Naive thymus-derived CD8-positive, alpha-beta T cell (primary cell): ENCODE data around the gene SDR42E2. TPM values are rescaled to one million over a fixed set of nuclear protein-coding genes. Genes with fewer than 3 reads are reported as not detected.
"Not testable (repeated sequence)": the region's sequence is repeated elsewhere in the genome, so short reads cannot be mapped to it uniquely, and the experiment has no call there.

Source experiments
- ATAC-seq, 2 donors: fragments of 150-1000 bp; cut with Tn5 transposase in 1 of 2; sonication (Bioruptor Pico), chemical (Tn5 transposase) in 1 of 2; 1 replicate in 1 of 2; 2 replicates in 1 of 2; pipeline ENCODE4 v1.10.0; 2021; ENCODE audit warnings: mild to moderate bottlenecking in 2 of 2, moderate library complexity in 2 of 2
- POLR2A ChIA-PET: fragments of 350-600 bp; sonication (Branson Sonifier 250); formaldehyde crosslinking; loops from one replicate; lab custom pipeline; 2021; ENCODE audit warnings: antibody characterized with exemption; lab: Charles Lee
- DNase-seq, 10 donors: peaks; one replicate each; pipeline versions ENCODE4 v3.0.0 to v3.0.0-alpha.2; 2020 to 2022
- H3K27ac Mint-ChIP-seq, 10 donors: one replicate each; pipeline ENCODE4 v1.8.0; 2020 to 2022; ENCODE audit warnings: mild to moderate bottlenecking in 10 of 10, mixed read lengths in 10 of 10, moderate library complexity in 4 of 10, inconsistent platforms in 1 of 10
- H3K27me3 Mint-ChIP-seq, 5 donors: one replicate each; pipeline ENCODE4 v1.8.0; 2021 to 2022; ENCODE audit warnings: mixed read lengths in 5 of 5
- H3K36me3 Mint-ChIP-seq, 3 donors: one replicate each; pipeline ENCODE4 v1.8.0; 2020 to 2022; ENCODE audit warnings: mixed read lengths in 3 of 3, mild to moderate bottlenecking in 2 of 3, inconsistent platforms in 1 of 3
- H3K4me1 Mint-ChIP-seq, 4 donors: one replicate each; pipeline ENCODE4 v1.8.0; 2021 to 2022; ENCODE audit warnings: mixed read lengths in 4 of 4
- H3K4me3 Mint-ChIP-seq, 10 donors: one replicate each; pipeline ENCODE4 v1.8.0; 2020 to 2022; ENCODE audit warnings: mild to moderate bottlenecking in 10 of 10, mixed read lengths in 10 of 10, moderate library complexity in 6 of 10, inconsistent platforms in 1 of 10
- H3K9me3 Mint-ChIP-seq, 9 donors: one replicate each; pipeline ENCODE4 v1.8.0; 2020 to 2022; ENCODE audit warnings: mixed read lengths in 9 of 9, mild to moderate bottlenecking in 3 of 9, inconsistent platforms in 1 of 9, moderate library complexity in 1 of 9
- polyA plus RNA-seq, 3 donors: library from polyadenylated mRNA; unstranded; fragments of 300-500 nt; fragmentation: Illumina TruSeq; gene quantifications; one replicate each; pipeline ENCODE4 v1.2.3, GENCODE V29; 2021
- total RNA-seq, 8 experiments: library from RNA in 2 of 8; stranded (reverse) in 2 of 8; gene quantifications; one replicate each; pipeline ENCODE4 v1.2.3 and lab custom pipeline; 2021 to 2026

SDR42E2 gene
- total and polyA plus RNA-seq, 5 experiments from 2014 or later: 0.23 to 0.70 (median 0.45) TPM

DNA sequence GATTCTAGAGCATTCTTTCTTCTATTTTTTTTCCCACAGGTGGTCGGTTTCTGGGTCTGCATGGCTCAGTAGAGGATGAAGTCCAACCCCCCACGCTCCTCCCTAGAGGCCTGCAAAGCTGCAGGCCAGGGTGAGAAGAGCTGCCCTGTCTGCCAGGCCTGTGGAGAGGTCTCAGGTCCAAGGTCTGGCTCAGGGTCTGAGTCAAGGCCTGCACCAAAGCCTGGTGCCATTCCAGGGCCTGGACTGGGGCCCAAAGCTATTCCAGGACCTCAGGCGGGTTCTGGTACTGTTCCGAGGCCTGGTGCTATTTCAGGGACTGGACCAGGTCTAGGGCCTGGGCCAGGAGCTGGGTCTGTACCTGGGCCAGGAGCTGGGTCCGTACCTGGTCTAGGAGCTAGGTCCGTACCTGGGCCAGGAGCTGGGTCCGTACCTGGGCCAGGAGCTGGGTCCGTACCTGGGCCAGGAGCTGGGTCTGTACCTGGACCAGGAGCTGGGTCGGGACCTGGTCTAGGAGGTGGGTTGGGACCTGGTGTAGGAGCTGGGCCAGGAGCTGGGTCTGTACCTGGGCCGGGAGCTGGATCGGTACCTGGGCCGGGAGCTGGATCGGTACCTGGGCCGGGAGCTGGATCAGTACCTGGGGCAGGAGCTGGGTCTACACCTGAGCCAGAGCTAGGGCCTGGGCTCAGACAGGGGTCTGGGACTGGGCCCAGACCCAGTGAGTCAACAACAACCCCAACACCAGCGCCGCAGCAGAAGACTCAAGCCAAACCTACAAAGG is 3.4 kb downstream of the SDR42E2 start:
- H3K4me3 Mint-ChIP-seq: no peak overlapping the region
- peaks cover 3 to 9% (median 7%) of the 10 kb centered on the region in 4 donors for H3K4me1 Mint-ChIP-seq
- ATAC-seq (no peak), DNase-seq (no peak)
- H3K27ac Mint-ChIP-seq: peak overlapping the region in 1 of 10 donors; percentile 38
- peaks cover 5 to 12% (median 9%) of the 10 kb centered on the region in 5 donors for H3K27me3 Mint-ChIP-seq
- peaks cover 0 to 11% (median 0%) of the 10 kb centered on the region in 9 donors for H3K9me3 Mint-ChIP-seq
- H3K36me3 Mint-ChIP-seq: no peaks in the 10 kb centered on the region
- POLR2A ChIA-PET: no interaction called here

DNA sequence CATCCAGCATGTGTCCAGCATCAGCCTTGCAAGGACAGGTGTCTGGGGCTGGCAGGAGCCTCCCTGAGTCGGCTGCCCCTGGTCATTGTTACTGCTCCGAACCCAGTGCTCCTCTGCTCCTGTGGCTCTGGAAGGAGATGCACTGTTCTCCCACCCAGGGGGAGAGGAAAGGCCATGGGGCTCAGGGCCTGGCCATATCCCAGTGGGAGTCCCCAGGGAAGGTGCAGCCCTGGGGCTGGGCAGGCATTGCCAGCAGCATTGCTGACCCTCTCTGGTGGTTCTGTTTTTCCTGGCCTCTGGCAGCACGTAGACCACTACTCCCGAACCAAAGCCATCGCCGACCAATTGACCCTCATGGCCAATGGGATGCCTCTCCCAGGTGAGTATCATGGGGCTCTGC is 9.6 kb downstream of the SDR42E2 start:
- H3K4me1 Mint-ChIP-seq: peaks cover 0 to 6% (median under 1%) of the 10 kb centered on the region in 4 donors
- no peak overlapping the region for H3K27ac Mint-ChIP-seq
- no peaks in the 10 kb centered on the region for H3K36me3 Mint-ChIP-seq
- H3K9me3 Mint-ChIP-seq: no peaks in the 10 kb centered on the region
- POLR2A ChIA-PET: no interaction called here
- H3K27me3 Mint-ChIP-seq: no peaks in the 10 kb centered on the region
- H3K4me3 Mint-ChIP-seq: no peak overlapping the region
- ATAC-seq (no peak), DNase-seq (no peak)

DNA sequence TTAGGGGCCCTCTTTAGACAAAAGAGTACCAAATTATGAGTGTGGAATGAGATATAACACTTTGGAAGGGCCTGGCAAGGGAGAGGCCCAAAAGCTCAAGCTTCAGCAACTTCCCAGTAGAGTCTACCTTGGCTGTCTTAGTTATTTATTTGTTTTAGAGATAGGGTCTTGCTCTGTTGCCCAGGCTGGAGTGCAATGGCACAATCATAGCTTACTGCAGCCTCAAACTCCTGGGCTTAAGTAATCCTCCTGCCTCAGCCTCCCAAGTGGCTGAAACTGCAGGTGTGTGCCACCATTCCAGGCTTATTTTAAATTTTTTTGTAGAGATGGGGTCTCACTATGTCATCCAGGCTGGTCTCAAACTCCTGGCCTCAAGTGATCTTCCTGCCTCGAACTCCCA is 10.3 kb downstream of the SDR42E2 start:
- POLR2A ChIA-PET, H3K27me3 Mint-ChIP-seq, H3K36me3 Mint-ChIP-seq, H3K9me3 Mint-ChIP-seq, ATAC-seq, DNase-seq, H3K4me1 Mint-ChIP-seq, H3K4me3 Mint-ChIP-seq, H3K27ac Mint-ChIP-seq: not testable (repeated sequence)

DNA sequence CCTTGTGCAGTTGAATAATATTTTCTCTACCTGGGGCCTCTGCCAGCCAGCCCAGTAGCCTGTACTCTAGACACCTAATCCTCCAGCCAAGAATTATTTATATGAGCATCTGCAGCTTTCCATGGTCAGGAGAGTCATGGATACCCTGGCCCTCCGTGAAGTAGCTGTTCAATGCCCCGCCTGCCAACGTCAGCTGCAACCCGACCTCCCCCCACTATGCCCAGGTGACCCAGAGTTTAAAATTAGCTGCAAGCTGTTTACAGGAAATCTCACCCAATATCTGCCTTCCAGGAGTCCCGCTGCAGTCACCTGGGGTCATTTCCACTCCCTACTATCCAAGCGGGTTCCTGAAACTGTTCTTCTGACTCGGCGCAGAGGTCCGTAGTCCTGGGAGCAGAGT is 12.3 kb downstream of the SDR42E2 start:
- Mint-ChIP-seq H3K27me3 (no peaks in the 10 kb centered on the region), H3K36me3 (no peaks in the 10 kb centered on the region), H3K27ac (peak overlapping the region in 2 of 10 donors; percentile 11 to 22), H3K4me1 (peaks cover 0 to 6% (median 2%) of the 10 kb centered on the region in 4 donors), H3K9me3 (no peaks in the 10 kb centered on the region), H3K4me3 (no peak overlapping the region)
- DNase-seq (no peak), ATAC-seq (no peak)
- POLR2A ChIA-PET: interaction anchor here (0.7 kb wide), 1 partner anchor 8 kb away, joined by 3 read pairs; no protein-coding TSS in a partner anchor

DNA sequence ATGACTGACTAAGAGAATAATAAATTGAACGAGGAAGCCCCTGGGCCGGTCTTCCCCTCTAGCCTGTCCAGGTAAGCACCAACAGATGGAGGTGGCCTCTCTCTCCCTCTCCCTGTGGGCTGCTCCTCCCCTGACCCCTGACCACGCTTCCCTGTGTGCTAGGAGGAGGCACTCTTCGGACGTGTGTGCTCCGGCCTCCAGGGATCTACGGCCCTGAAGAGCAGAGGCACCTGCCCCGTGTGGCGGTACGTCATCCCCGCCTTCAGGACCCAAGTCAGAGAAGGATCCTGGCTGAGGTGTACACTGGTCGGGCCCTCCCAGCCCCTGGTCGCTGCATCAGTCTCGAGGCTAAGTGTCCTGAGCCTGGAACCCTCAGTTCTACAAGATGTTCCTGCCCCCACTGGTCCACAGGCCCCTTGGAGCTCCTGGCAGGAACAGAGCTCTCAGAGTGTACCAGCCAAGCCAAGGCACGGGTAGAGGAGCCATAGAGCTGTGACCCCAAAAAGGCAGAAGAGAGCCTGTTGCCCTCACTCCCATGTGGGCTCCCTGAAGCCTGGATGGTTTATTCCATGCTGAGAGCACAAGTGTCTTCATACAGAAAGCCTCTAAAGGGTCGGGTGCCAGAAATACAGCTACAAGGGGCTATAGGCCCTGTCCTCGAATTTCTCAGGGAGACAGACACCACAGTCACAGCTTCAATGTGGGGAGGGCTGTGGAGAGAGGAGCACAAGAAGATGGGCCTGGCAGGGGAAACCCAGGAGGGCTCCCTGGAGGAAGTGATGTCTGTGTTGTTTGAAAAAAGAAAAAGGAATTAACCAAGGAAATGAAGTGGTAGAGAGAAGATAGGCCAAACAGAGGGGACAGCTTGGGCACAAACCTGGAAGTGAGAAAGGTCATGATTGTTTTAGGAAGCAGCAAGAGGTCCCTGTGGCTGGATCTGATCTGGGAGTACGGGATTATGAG is 15.9 kb downstream of the SDR42E2 start:
- H3K4me1 Mint-ChIP-seq: peaks cover 0 to 6% (median 2%) of the 10 kb centered on the region in 4 donors

DNA sequence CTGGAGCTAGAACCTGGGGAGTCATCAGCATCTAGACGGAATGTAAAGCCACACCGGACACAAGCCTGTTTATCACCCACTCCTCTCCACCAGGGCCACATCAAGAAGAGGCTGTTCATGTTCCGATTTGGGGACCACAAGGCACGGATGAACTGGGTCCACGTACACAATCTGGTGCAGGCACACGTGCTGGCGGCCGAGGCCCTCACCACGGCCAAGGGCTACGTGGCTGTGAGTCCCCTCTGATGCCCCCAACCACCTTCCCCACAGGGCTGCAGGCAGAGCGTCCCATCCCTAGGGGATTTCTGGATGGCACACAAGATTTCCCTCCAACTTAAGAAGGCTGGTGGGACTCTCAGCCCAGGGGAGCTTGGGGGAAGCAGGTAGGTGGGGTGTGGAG is 19.1 kb downstream of the SDR42E2 start:
- DNase-seq (no peak), ATAC-seq (no peak)
- no peaks in the 10 kb centered on the region for H3K27me3 Mint-ChIP-seq
- peaks cover 0 to 4% (median 0%) of the 10 kb centered on the region in 3 donors for H3K36me3 Mint-ChIP-seq
- no peak overlapping the region for H3K4me3 Mint-ChIP-seq
- peaks cover 0 to 7% (median 1%) of the 10 kb centered on the region in 4 donors for H3K4me1 Mint-ChIP-seq
- peak overlapping the region in 2 of 10 donors; percentile 35 to 39 for H3K27ac Mint-ChIP-seq
- no peaks in the 10 kb centered on the region for H3K9me3 Mint-ChIP-seq
- POLR2A ChIA-PET: no interaction called here

More for the DNA sequence above, 15.9 kb downstream of the SDR42E2 start:
- Mint-ChIP-seq H3K4me3 (no peak overlapping the region), H3K27me3 (no peaks in the 10 kb centered on the region), H3K9me3 (no peaks in the 10 kb centered on the region), H3K27ac (peak overlapping the region in 3 of 10 donors; percentile 22 to 72 (median 55)), H3K36me3 (peaks cover 0 to 4% (median 0%) of the 10 kb centered on the region in 3 donors)
- POLR2A ChIA-PET: no interaction called here
- no peak for DNase-seq
- ATAC-seq: no peak

DNA sequence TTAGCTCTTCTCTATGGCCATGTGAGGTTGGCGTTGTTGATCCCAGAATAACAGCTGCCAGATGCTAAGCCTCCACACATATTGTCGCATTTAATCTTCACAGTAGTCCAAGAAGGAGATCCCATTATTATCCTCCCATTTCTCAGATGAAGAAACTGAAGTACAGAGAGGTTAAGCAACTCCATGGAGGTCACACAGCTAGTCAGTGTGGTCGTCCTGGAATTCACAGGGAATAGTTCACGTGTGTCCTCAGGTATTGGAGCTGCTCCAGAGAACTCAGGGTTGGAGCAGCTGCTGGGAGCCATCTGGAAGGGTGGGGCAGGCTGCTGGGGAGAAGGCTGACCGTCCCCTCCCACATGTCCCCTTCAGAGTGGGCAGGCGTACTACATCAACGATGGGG is 19.5 kb downstream of the SDR42E2 start:
- no peaks in the 10 kb centered on the region for H3K9me3 Mint-ChIP-seq
- no peaks in the 10 kb centered on the region for H3K27me3 Mint-ChIP-seq
- DNase-seq (no peak), ATAC-seq (no peak)
- H3K36me3 Mint-ChIP-seq: peaks cover 0 to 4% (median 0%) of the 10 kb centered on the region in 3 donors
- peaks cover 0 to 11% (median 1%) of the 10 kb centered on the region in 4 donors for H3K4me1 Mint-ChIP-seq
- H3K4me3 Mint-ChIP-seq: no peak overlapping the region
- POLR2A ChIA-PET: no interaction called here
- peak overlapping the region in 1 of 10 donors; percentile 35 for H3K27ac Mint-ChIP-seq

DNA sequence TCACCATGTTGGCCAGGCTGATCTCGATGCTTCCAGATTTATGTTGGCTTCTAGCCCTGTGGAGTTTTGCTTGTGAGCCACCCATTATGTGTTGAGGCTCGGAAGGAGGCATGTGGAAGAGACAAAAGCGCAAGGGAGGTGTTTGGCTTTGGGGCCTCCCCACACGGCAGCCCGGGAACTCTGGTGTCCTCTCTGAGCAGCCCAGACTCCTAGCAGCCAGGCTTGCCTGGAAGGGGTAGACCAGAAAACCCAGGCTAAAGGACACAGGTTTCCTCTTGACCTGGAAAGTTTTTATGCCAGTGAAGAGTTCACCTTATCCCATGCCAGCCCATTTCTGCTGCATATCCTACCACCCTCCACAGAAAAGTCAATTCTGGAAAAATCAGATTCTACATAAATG is 21.0 kb downstream of the SDR42E2 start:
- POLR2A ChIA-PET: interaction anchor here (0.5 kb wide), 1 partner anchor 8 kb away, joined by 3 read pairs; no protein-coding TSS in a partner anchor
- DNase-seq: no peak
- H3K36me3 Mint-ChIP-seq: peaks cover 0 to 4% (median 0%) of the 10 kb centered on the region in 3 donors
- no peaks in the 10 kb centered on the region for H3K9me3 Mint-ChIP-seq
- peak overlapping the region in 1 of 10 donors; percentile 52 for H3K27ac Mint-ChIP-seq
- ATAC-seq: no peak
- H3K4me3 Mint-ChIP-seq: no peak overlapping the region
- peaks cover 6 to 22% (median 8%) of the 10 kb centered on the region in 4 donors for H3K4me1 Mint-ChIP-seq
- no peaks in the 10 kb centered on the region for H3K27me3 Mint-ChIP-seq

DNA sequence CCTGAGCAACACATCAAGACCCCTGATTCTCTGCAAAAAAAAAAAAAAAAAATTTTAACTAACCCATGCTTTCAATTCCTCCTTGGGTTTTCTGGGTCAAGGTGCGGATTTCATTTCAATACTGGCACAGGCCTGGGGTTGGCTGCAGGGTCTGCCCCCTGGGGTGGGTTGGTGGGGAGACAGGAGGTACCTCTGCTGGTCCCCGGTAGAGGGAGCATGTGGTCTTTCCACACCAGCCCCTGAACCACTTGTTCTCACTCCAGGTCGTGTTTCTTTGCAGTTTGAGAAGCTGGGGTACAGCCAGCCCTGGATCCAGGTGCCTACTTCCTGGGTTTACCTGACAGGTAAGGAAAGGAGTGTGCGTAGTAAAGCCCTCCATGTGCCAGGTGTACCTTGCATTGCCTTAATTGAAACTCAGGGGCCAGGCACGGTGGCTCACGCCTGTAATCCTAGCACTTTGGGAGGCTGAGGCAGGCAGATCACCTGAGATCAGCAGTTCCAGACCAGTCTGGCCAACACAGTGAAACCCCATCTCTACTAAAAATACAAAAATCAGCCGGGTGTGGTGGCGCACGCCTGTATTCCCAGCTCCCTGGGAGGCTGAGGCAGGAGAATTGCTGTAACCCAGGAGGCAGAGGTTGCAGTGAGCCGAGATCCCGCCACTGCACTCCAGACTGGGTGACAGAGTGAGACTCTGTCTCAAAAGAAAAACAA is 21.8 kb downstream of the SDR42E2 start:
- H3K4me1 Mint-ChIP-seq: peaks cover 7 to 30% (median 15%) of the 10 kb centered on the region in 4 donors
- peak in 1 of 2 donors; percentile 46 for ATAC-seq
- H3K27ac Mint-ChIP-seq: peak overlapping the region in 3 of 10 donors; percentile 25 to 67 (median 47)
- DNase-seq: peak in 2 of 10 donors; percentile 23 to 29
- H3K27me3 Mint-ChIP-seq: no peaks in the 10 kb centered on the region
- H3K9me3 Mint-ChIP-seq: no peaks in the 10 kb centered on the region
- POLR2A ChIA-PET: interaction anchor here (1.2 kb wide), 1 partner anchor 177 kb away, joined by 5 read pairs; no protein-coding TSS in a partner anchor
- H3K4me3 Mint-ChIP-seq: no peak overlapping the region
- peaks cover 0 to 4% (median 0%) of the 10 kb centered on the region in 3 donors for H3K36me3 Mint-ChIP-seq

DNA sequence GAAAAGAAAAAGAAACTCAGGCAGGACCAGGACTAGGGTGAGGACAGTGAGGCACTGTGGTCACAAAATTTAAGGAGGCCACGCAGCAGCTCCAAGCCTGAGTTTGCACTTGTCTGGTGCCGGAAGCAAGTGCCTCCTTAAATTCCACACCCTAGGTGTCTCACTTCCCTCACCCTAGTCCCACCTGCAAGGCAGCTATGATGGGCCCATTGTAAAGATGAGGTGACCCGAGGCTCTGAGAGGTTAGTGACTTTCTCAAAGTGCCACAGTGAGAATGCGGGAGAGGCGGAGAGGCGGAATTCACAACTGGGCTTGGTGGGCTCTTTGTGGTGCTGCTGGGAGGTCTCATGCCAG is 22.3 kb downstream of the SDR42E2 start:
- Mint-ChIP-seq H3K27ac (peak overlapping the region in 4 of 10 donors; percentile 7 to 67 (median 44)), H3K27me3 (no peaks in the 10 kb centered on the region), H3K36me3 (peaks cover 0 to 4% (median 0%) of the 10 kb centered on the region in 3 donors), H3K4me1 (peaks cover 11 to 35% (median 20%) of the 10 kb centered on the region in 4 donors), H3K4me3 (no peak overlapping the region), H3K9me3 (no peaks in the 10 kb centered on the region)
- no peak for DNase-seq
- POLR2A ChIA-PET: interaction anchor here (1.2 to 1.4 kb wide), 2 partner anchors 10 to 177 kb away, joined by 5 read pairs; no protein-coding TSS in a partner anchor
- no peak for ATAC-seq

DNA sequence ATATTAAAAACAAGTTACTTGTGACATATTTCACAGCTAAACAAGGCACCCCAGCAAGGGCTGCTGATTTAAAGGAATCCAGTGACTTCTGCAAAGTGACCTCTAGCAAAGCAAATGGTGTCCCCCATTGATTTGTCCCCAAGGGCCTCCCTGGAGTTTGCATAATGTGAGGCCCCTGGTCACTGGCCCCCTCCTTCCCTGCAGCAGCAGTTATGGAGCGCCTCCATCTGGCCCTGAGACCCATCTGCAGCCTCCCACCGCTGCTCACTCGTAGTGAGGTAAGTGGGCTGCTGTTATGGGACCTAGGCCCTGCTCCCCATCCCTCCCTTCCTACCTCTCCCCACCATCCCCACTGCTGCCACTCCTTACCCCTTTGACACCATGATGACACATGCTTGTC is 24.2 kb downstream of the SDR42E2 start:
- H3K27me3 Mint-ChIP-seq: no peaks in the 10 kb centered on the region
- POLR2A ChIA-PET: interaction anchor here (1.3 to 6.8 kb wide), 2 partner anchors 186 to 234 kb away, joined by 3 to 69 read pairs; partner anchors contain the start of genes PDZD9 and UQCRC2
- peak overlapping the region in 9 of 10 donors; percentile 57 to 100 (median 85) for H3K27ac Mint-ChIP-seq
- no peaks in the 10 kb centered on the region for H3K36me3 Mint-ChIP-seq
- ATAC-seq (no peak), DNase-seq (peak in 1 of 10 donors; percentile 31)
- H3K4me3 Mint-ChIP-seq: no peak overlapping the region
- peaks cover 13 to 39% (median 32%) of the 10 kb centered on the region in 4 donors for H3K4me1 Mint-ChIP-seq
- H3K9me3 Mint-ChIP-seq: no peaks in the 10 kb centered on the region

DNA sequence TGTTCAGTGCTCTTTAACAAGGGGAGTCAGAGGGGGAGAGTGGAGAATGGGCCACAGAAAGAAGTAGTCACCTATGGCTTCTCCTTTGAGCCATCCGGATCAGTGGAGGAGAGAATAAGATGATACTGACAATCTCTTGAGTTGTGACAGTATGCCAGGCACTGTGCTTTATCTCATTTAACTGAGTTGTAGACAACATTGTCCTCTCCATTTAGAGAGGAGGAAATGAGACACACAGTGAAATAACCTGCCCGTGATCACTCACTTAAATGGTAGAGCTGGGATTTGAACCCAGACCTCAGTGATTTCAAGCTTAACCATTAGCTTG is 25.9 kb downstream of the SDR42E2 start:
- peaks cover 18 to 52% (median 46%) of the 10 kb centered on the region in 4 donors for H3K4me1 Mint-ChIP-seq
- no peaks in the 10 kb centered on the region for H3K36me3 Mint-ChIP-seq
- DNase-seq (peak in 1 of 10 donors; percentile 31), ATAC-seq (no peak)
- POLR2A ChIA-PET: interaction anchor here (1.2 to 9.4 kb wide), 10 partner anchors 13 to 367 kb away, joined by 3 to 162 read pairs (median 28); partner anchors contain the start of genes EEF2K, MOSMO, PDZD9 and POLR3E
- H3K27ac Mint-ChIP-seq: peak overlapping the region; percentile 97 to 100 (median 99)
- peaks cover 0 to 2% (median 0%) of the 10 kb centered on the region in 9 donors for H3K9me3 Mint-ChIP-seq
- peak overlapping the region in 4 of 10 donors; percentile 19 to 96 (median 86) for H3K4me3 Mint-ChIP-seq
- no peaks in the 10 kb centered on the region for H3K27me3 Mint-ChIP-seq
